ENCODE data around the gene ARID5B.
A peak's percentile ranks its signal among the peaks of the same experiment; 100 is the strongest.

Gene ARID5B

DNA sequence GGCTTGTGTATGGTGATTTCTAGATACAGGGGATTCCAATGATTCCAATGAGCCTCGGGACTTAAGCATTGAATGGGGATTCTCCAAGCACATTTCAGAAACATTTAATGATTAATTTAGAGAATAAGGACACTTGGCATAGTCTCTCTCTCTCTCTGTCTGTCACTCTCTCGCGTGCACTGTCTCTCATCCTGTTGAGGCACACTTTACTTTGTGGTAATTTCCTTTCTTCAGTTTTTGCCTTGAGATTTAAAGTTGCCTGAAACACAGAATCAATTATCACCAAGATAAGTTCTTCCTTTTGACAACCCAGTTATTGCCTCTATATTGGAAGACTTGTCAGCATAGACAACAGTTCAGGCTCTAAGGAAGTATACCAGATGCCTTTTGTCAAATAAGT, 131.6 kb downstream of the ARID5B start:
- DNase-seq (ENCODE audit: low spot score), result no peak

GRCh38 chr10:62034096-62034640, 132.7 kb downstream of the ARID5B start:
- DNase-seq (ENCODE audit: low spot score), result no peak

DNA sequence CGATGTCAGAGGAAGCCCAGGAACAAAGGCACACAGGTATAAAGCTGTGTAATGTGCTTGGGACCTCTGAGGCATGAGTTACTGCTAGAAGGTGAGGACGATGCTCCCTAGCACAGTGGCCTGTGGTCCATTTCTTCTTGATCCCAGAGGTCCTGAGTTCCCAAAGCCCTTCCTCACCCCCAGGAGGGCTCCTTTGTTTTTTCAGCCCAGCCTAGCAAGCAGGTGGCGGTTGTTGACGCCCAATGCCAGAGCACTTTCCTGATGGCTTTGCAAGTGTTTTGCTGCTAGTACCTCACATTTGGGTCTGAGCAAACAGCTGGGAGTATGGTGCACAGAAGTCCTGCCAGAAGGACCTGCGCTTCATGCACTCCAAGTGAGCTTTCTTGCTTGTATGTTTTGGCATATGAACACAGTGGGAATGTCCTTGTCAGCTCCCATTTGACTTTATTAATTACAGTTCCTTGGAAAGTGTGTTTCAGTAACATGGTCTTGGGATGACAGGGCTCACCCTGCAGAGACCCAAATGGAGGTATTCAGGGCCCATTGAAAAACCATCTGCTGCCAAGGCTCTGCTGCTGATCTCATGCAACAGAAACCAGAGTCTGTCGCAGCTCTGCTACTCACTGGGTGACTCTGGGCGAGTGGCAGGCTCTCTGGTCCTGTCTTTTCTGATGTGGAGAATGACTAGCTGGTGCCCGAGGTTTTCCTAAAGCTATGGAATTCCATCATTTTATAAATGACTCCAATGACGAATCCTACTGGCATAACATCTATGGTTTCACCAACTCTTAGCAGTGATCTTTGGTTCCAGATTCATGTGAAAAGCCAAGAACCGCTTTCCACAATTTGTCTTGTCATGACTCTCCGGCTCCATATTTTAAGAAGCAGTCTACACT, 134.9 kb downstream of the ARID5B start:
- DNase-seq (ENCODE audit: low spot score), result no peak

DNA sequence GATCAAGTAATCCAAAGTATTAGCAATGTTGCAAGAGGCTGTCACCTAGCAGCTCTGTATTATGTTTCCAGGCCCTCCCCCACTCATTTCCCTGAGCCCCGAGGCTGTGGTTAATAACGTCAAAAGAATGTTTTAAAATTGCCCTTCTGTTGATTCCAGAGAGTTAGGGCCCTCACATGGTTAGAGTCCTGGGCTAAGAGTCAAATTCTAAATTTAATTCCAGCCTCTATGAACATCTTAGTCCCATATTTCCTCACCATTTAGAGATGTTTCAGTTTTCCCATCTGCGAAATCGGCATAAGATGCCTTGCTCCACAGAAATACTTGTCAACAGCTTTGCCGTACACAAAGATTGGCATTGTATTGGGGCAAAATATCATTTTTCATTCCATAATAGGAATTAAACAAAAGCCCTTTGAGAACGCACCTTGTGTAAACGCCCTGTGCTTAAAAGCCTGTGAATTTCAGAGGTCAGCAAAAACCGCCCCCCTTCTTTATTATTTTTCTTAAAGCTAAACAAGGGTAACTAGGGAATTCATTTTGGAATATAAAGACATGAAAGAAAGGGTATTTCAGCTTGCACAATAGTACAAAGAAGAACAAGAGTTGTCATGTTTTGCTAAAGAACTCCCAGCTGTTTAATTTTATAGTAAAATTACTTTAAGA, 135.8 kb downstream of the ARID5B start:
- no peak for DNase-seq (ENCODE audit: low spot score)

DNA sequence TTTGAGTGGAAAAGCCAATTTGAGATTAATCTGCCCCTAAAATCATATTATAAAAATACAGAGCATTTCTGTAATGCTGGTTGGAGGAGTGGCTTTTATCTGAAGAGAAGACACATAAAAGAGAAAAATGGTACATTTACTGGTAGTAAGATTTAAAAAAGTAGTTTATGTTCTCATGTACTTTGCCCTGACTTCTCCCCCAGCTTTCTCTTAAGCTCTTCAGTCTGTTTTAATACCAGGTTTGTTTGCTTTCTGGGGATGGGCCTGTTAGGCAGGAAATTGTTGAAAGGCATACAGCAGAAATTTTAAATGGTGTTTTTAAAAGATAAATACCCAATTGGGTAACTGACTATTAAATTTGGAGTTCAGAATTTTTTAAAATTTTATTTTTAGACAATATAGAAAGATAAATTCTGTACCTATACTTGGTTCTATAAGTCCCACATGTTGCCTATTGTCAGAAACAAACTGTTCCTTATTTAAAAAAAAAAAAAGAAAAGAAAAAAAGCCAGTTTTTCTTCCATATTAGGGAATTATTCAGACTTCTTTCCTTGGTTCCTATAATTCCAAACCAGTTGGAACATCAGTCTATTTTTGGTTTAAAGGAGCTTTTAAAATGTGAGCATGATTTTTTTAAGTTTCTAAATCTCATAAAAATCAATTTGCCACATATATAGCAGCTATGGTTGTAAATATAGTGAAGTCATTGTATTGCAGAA, 136.6 kb downstream of the ARID5B start:
- DNase-seq (ENCODE audit: low spot score), result no peak

DNA sequence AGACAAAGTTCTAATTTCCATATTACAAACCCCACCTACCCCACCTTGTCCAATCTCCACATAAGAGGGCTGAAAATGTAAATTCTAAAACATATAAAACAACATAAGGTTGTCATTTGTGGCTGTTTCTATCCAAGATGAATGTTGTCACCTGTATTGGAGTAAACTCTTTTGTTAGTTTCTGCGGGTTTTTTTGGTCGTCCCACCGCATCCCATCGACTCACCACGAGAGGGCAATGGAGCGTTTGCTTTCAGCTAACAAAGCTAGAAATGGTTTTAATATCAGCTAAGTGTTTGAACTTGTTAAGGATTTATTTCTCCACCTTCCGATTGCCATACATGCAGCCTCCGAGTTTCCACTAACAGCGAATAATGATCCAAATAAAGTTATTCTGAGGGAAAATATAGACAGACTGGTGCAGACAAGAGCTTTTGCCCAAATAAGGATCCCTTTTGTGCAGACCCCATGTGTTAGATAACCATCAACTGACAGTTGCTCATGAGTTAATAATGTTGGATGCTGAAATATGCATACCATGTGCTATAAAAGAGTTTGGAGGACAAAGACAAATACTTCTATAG, 137.2 kb downstream of the ARID5B start:
- no peak for DNase-seq (ENCODE audit: low spot score)

DNA sequence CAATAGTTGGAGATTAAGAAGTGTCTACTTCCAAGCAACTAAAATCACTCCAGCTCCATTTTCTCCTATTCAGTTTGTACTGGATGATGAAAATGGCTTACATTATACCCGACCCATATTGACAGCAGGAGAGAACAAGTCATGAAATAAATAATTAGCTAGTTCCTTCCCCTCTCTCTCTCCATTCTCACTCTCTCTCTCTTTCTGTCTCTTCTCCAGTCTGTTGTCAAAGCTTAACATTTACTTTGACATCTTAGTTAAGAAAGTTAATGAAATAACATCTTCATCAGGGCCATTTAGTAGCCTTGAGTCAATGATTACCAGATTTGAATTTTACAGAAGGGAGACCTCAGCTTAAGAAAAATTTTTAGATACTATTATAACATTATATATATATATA, 138.5 kb downstream of the ARID5B start:
- no peak for DNase-seq (ENCODE audit: low spot score)

DNA sequence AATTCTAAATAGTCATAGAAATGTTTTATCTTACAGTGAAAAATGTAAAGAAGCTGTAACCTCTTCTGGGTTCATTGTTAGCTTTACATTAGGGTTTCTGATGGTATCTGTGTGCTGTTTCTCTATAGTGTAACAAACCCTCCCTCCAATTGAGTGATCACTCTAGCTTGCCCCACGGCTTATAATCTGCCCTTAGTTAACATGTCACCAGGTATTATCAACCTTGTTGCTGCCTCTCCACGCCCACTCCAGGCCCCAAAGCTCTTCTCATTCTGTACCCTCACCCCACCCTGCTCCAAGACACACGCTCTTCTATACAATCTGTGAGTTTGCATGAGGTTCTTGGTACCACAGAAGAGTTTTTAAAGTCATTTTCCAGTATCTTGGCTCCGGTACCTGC, 139.4 kb downstream of the ARID5B start:
- no peak for DNase-seq (ENCODE audit: low spot score)

DNA sequence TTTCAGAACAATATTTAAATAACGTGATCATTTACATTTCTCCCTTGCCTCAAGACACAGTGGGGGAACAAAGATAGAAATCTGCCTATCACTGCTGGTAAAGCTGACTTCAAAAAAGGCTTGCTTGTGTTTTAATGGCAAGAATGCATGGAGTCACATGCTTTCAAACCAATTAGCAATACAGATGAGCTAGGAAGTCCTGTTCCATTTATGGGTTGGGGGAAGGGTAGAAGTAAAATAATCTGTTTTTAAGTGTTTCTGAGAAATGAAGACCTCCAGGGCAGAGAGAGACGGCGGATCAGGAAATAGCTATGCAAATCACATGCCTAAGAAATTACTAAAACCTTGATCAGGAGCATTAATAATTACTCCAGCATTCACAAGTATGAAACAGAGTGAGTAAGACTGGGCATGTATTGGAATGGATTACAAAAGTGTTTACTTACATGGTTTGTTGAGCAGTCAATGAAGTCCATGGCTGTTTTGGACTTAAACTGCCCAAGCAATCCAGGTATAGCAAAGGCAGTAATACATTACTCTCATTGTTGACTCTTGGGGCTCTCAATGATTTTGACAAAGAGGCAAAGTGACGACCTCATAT, 142.0 kb downstream of the ARID5B start:
- DNase-seq (ENCODE audit: low spot score), result no peak

DNA sequence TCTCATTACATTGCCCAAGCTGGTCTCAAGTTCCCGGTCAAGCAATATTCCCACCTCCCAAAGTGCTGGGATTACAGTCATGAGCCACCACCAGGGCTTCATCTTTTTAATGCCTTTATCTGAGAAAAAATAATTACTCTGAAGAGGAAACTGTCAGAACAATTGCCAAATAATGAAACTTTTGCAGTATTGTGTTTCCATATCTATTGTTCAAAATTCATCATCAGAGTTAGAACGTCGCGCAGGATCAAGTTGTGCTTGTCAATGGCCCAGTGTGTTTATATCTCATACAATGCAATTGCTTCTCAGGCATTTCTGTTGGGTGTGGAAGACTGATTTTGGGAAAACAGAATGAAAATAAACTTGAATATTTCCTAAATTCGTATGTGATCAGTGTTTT, 143.1 kb downstream of the ARID5B start:
- DNase-seq (ENCODE audit: low spot score), result no peak

DNA sequence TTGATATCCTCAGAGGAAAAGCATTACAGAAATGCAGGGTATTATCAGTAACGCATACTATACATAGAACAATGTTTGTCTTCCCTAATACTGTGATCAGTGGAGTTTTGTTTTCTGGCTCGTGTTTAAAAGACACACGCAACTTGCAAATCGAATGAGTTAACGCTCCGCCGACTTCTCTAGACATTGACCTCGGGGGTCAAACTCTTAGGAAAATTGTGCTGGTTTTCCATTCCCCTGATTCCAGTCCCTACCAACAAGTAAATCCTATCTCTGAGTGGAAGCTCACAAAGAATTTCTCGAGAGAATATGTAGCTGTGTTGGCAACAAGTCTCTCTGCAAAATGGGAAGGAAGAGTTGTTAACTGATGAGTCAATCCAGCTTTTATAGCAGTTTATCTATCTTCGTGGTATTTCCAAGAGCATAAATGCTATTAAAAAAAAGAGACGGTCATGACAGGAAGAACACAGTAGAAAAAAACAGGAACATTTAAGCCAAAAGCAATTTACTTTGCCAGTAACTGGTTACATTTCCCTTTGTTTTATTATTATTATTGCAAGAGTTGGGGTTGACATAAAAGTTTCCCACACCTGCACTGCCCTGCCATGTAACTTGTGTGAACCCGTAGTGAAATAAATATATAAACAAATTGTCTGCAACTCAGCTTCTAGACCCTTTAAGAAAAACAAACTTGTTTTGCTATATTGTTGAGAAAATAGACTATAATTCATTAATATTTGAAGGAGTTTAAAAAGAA, 144.4 kb downstream of the ARID5B start:
- no peak for DNase-seq (ENCODE audit: low spot score)

GRCh38 chr10:62046522-62047227, 145.2 kb downstream of the ARID5B start:
- DNase-seq (ENCODE audit: low spot score), result no peak

DNA sequence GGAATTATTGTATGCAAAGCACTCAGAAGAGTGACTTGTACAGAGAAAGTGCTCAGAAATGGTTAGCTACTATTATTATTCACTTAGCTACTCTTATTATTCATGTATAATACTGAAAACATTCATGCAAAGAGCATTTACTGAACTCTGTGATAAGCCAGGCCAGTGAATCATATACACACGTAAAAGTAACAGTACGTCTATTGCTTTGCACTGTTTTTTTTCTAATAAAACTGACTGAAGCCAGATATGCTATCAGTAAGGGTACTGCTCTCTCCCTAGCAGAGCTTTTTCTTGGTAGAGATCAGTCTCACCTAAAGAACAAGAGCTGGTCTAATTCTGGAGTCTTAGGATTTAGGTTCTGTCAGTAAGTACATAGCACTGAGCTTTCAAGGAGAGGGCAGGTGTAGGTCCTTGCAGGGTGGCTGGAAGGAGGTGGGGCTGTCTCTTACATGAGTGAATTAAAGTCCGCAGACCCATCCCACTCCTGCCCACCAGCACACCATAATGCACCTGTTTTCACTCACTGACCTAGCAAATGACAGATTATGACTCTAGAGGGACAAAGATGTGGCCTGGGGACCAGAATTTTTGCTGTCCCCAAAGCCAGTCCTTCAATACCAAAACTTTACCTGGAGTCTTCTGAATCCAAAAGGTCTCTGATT, 145.9 kb downstream of the ARID5B start:
- DNase-seq (ENCODE audit: low spot score), result no peak

DNA sequence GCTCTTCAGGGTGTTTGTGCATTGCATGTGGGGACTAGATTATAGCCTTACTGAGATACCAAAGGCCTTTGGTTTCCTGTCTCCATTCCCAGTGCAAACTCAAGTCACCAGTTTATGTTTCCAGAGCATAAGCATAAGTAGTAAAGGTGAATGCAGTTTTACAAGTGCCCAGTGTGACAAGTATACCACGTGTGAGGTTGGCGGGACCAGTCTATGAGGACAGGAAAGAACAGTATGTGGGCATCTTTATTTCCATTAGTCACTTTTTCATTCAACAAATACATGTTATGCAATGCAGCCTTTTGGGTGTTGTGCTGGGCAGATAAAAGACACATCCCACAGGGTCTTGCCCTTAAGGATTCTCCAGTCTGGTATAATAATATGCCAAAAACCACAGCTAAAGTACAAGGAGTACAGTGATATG, 146.5 kb downstream of the ARID5B start:
- no peak for DNase-seq (ENCODE audit: low spot score)

DNA sequence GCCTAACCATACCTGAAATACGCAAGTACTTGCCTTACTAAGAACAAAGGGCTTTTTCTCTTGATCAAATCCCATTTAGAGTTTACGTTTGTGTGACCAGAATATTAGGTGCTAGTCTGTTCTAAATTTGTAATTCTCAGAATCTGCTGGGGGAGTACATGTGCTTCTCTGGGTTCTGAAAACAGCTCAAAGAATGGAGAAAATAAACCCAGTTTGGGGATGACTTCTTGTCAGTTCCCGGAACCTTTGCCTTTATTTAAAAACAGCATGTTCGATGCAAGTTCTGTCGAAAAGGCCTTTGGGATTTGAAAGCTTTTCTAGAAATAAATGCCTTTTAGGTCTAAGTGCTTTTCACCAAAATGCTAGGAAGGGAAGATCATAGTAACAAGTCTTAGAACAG, 147.0 kb downstream of the ARID5B start:
- DNase-seq (ENCODE audit: low spot score), result no peak

GRCh38 chr10:62048919-62049623, 147.6 kb downstream of the ARID5B start:
- peak; percentile 20 for DNase-seq (ENCODE audit: low spot score)

DNA sequence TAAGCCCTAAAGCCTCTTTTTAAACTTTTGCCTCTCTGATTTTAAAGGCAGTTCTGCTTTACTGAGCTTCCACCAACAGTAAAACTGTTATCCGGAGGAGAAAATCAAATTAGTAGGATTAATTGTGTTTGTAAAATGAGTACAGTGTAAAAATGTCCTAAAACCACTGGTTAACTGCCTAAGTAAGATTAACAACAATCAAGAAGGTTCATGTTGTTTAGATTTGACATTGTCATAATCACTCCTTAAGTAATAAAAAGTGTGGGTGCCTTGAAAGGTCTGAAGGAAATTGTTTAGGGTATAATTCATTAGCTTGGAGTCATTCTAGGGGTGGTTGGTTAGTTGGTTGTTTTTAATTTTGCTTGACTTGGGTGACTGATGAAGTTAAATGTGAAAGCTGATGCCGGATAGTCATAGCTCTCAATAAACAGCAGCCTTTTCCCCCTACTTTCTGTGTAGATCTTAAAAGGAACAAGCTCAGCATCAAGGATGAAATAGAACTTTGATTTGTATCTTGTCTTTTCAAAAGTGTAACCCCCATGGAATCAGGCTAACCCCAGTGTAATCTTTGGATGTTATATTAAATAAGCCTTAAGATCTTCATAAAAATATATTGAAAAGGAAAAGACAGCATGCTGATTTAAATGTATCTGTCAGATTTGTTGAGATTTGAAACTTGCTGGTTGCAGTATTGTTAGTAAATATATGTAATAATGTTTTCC, 148.3 kb downstream of the ARID5B start:
- no peak for DNase-seq (ENCODE audit: low spot score)

GRCh38 chr10:62050346-62050892, 148.9 kb downstream of the ARID5B start:
- DNase-seq (ENCODE audit: low spot score), result no peak

Measured in HuH-7.5 (cell line).